Astrocyte (in vitro differentiated cells and primary cell): ENCODE results near the gene PDE4DIP.
"Not testable (repeated sequence)": the region's sequence is repeated elsewhere in the genome, so short reads cannot be mapped to it uniquely, and the experiment has no call there.

Source experiments
- CTCF ChIP-seq: IDR thresholded peaks from 2 replicates; pipeline ENCODE4 v1.5.1; 2011; ENCODE audit warnings: low read depth, mild to moderate bottlenecking, inconsistent platforms, low read length, moderate library complexity; ENCODE audit not compliant: insufficient read depth
- EZH2 ChIP-seq: IDR thresholded peaks from 2 replicates; pipeline ENCODE4 v1.6.1; 2012; ENCODE audit warnings: mild to moderate bottlenecking, low read length, inconsistent platforms; ENCODE audit not compliant: insufficient read depth

DNA sequence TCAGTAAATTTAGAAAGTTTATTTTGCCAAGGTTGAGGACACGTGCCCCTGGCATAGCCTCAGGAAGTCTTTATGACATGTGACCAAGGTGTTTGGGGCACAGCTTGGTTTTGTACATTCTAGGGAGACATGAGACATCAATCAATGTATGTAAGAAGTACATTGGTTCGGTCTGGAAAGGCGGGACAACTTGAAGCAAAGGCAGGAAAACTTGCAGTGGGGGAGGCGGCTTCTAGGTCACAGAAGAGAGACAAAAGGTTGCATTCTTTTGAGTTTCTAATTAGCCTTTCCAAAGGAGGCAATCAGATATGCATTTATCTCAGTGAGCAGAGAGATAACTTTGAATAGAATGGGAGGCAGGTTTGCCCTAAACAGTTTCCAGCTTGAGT lies 57.7 kb downstream of the PDE4DIP start:
- TF ChIP-seq EZH2, CTCF: not testable (repeated sequence)
